Mucosa of stomach (tissue), 1 donor: ENCODE data around the gene SORBS1.
"Not testable (repeated sequence)": the region's sequence is repeated elsewhere in the genome, so short reads cannot be mapped to it uniquely, and the experiment has no call there.

ENCODE experiments used
- H3K27me3 ChIP-seq: one replicate; pipeline ENCODE4 v1.7.0; 2013; ENCODE audit warnings: mild to moderate bottlenecking, low read length; ENCODE audit not compliant: control insufficient read depth, insufficient read depth
- H3K36me3 ChIP-seq: one replicate; pipeline ENCODE4 v1.7.0; 2013; ENCODE audit warnings: low read length; ENCODE audit not compliant: control insufficient read depth, insufficient read depth
- H3K4me1 ChIP-seq: one replicate; pipeline ENCODE4 v1.7.0; 2013; ENCODE audit warnings: mild to moderate bottlenecking, low read length; ENCODE audit not compliant: control insufficient read depth, insufficient read depth
- H3K4me3 ChIP-seq: one replicate; pipeline ENCODE4 v1.7.0; 2013; ENCODE audit warnings: low read length
- H3K9ac ChIP-seq: one replicate; pipeline ENCODE4 v1.7.0; 2013; ENCODE audit warnings: mild to moderate bottlenecking, low read length, moderate library complexity
- H3K9me3 ChIP-seq: one replicate; pipeline ENCODE4 v1.7.0; 2013; ENCODE audit warnings: mild to moderate bottlenecking, low read length, moderate library complexity; ENCODE audit not compliant: control insufficient read depth
- donor health status: Pancreatic carcinoma.

SORBS1 gene

GRCh38 chr10:95474228-95475002, 86.8 kb downstream of the SORBS1 start:
- Histone ChIP-seq H3K27me3 (no peaks in the 10 kb centered on the region), H3K9me3 (no peaks in the 10 kb centered on the region), H3K4me3 (no peak overlapping the region), H3K9ac (no peak overlapping the region), H3K36me3 (no peaks in the 10 kb centered on the region), H3K4me1 (peaks cover 43% of the 10 kb centered on the region)

GRCh38 chr10:95472304-95473088, 88.7 kb downstream of the SORBS1 start:
- Histone ChIP-seq H3K4me3 (no peak overlapping the region), H3K9ac (no peak overlapping the region), H3K27me3 (no peaks in the 10 kb centered on the region), H3K9me3 (no peaks in the 10 kb centered on the region), H3K4me1 (peaks cover 37% of the 10 kb centered on the region), H3K36me3 (no peaks in the 10 kb centered on the region)

- Histone ChIP-seq H3K9me3 (no peaks in the 10 kb centered on the region), H3K27me3 (no peaks in the 10 kb centered on the region), H3K4me3 (no peak overlapping the region), H3K36me3 (no peaks in the 10 kb centered on the region), H3K4me1 (peaks cover 18% of the 10 kb centered on the region), H3K9ac (no peak overlapping the region)
These were observed 91.5 kb downstream of the SORBS1 start for GRCh38 chr10:95469676-95470075.

- no peaks in the 10 kb centered on the region for H3K9me3 ChIP-seq
- peaks cover 14% of the 10 kb centered on the region for H3K4me1 ChIP-seq
- no peaks in the 10 kb centered on the region for H3K36me3 ChIP-seq
- no peak overlapping the region for H3K4me3 ChIP-seq
- H3K27me3 ChIP-seq = no peaks in the 10 kb centered on the region
- no peak overlapping the region for H3K9ac ChIP-seq
These were observed 91.9 kb downstream of the SORBS1 start for GRCh38 chr10:95469251-95469650.

GRCh38 chr10:95467642-95468041, 93.5 kb downstream of the SORBS1 start:
- H3K9me3 ChIP-seq, H3K4me3 ChIP-seq, H3K36me3 ChIP-seq, H3K9ac ChIP-seq, H3K27me3 ChIP-seq, H3K4me1 ChIP-seq: not testable (repeated sequence)

- Histone ChIP-seq H3K9me3 (no peaks in the 10 kb centered on the region), H3K9ac (no peak overlapping the region)
These were observed 94.0 kb downstream of the SORBS1 start for GRCh38 chr10:95467162-95467599.

GRCh38 chr10:95466436-95466835, 94.7 kb downstream of the SORBS1 start:
- Histone ChIP-seq H3K36me3 (no peaks in the 10 kb centered on the region), H3K27me3 (no peaks in the 10 kb centered on the region), H3K4me3 (no peak overlapping the region), H3K4me1 (peaks cover 7% of the 10 kb centered on the region), H3K9ac (no peak overlapping the region), H3K9me3 (no peaks in the 10 kb centered on the region)

More at GRCh38 chr10:95467162-95467599, 94.0 kb downstream of the SORBS1 start:
- Histone ChIP-seq H3K4me3 (no peak overlapping the region), H3K4me1 (peaks cover 7% of the 10 kb centered on the region), H3K36me3 (no peaks in the 10 kb centered on the region), H3K27me3 (no peaks in the 10 kb centered on the region)

- Histone ChIP-seq H3K27me3 (no peaks in the 10 kb centered on the region), H3K36me3 (no peaks in the 10 kb centered on the region), H3K4me1 (peaks cover 7% of the 10 kb centered on the region), H3K4me3 (no peak overlapping the region), H3K9me3 (no peaks in the 10 kb centered on the region), H3K9ac (no peak overlapping the region)
These were observed 96.9 kb downstream of the SORBS1 start for GRCh38 chr10:95464280-95464679.

- Histone ChIP-seq H3K9ac (no peak overlapping the region), H3K4me1 (peaks cover 7% of the 10 kb centered on the region), H3K27me3 (no peaks in the 10 kb centered on the region), H3K36me3 (no peaks in the 10 kb centered on the region), H3K9me3 (no peaks in the 10 kb centered on the region), H3K4me3 (no peak overlapping the region)
These were observed 98.2 kb downstream of the SORBS1 start for GRCh38 chr10:95462740-95463667.

- no peaks in the 10 kb centered on the region for H3K27me3 ChIP-seq
- H3K9me3 ChIP-seq = no peaks in the 10 kb centered on the region
- H3K9ac ChIP-seq = no peak overlapping the region
- no peaks in the 10 kb centered on the region for H3K4me1 ChIP-seq
- no peak overlapping the region for H3K4me3 ChIP-seq
- no peaks in the 10 kb centered on the region for H3K36me3 ChIP-seq
These were observed 99.6 kb downstream of the SORBS1 start for GRCh38 chr10:95461611-95462010.

GRCh38 chr10:95459446-95460045, 101.6 kb downstream of the SORBS1 start:
- no peaks in the 10 kb centered on the region for H3K36me3 ChIP-seq
- no peaks in the 10 kb centered on the region for H3K27me3 ChIP-seq
- H3K9ac ChIP-seq = no peak overlapping the region
- H3K9me3 ChIP-seq = no peaks in the 10 kb centered on the region
- H3K4me3 ChIP-seq = no peak overlapping the region
- H3K4me1 ChIP-seq = no peaks in the 10 kb centered on the region
